Gastrocnemius medialis (tissue), 4 donors: ENCODE measurements around the gene HERC4. TPM values are rescaled to one million over a fixed set of nuclear protein-coding genes. Genes with fewer than 3 reads are reported as not detected.

Experiments
- ATAC-seq, 2 donors: fragments of 150-250 bp; one replicate each; pipeline ENCODE4 v1.9.1; 2016
- DNase-seq, 2 donors: peaks; one replicate each; pipeline ENCODE4 v3.0.0-alpha.2; 2019
- H3K27ac ChIP-seq, 4 donors: fragments of 200-600 bp; sonication (generic); 1 replicate in 1 of 4; 2 replicates in 3 of 4; pipeline ENCODE4 v1.5.1; 2016 to 2018; ENCODE audit warnings: mild to moderate bottlenecking in 2 of 4, moderate library complexity in 1 of 4
- H3K27me3 ChIP-seq, 3 donors: fragments of 200-600 bp; sonication (generic) in 2 of 3; 1 replicate in 1 of 3; 2 replicates in 2 of 3; pipeline versions ENCODE4 v1.5.1 to v1.6.0; 2016 to 2019; ENCODE audit warnings: mild to moderate bottlenecking in 1 of 3, moderate library complexity in 1 of 3
- H3K36me3 ChIP-seq, 2 donors: fragments of 200-600 bp; sonication (generic) in 1 of 2; one replicate each; pipeline ENCODE4 v1.5.1; 2017 to 2018
- H3K4me1 ChIP-seq, 2 donors: fragments of 200-600 bp; sonication (generic) in 1 of 2; one replicate each; pipeline ENCODE4 v1.5.1; 2016 to 2017; ENCODE audit warnings: mild to moderate bottlenecking in 2 of 2
- H3K4me3 ChIP-seq, 4 donors: fragments of 200-600 bp; sonication (generic) in 3 of 4; 1 replicate in 1 of 4; 2 replicates in 3 of 4; pipeline ENCODE4 v1.5.1; 2016 to 2019; ENCODE audit warnings: mild to moderate bottlenecking in 2 of 4
- H3K9me3 ChIP-seq, 3 donors: fragments of 200-600 bp; sonication (generic) in 2 of 3; 1 replicate in 1 of 3; 2 replicates in 2 of 3; pipeline ENCODE4 v1.5.1; 2016 to 2019
- POLR2A ChIP-seq, 2 donors: fragments of 450-650 bp; IDR thresholded peaks; one replicate each; pipeline ENCODE4 v1.6.1; 2017; ENCODE audit warnings: antibody characterized with exemption in 2 of 2, mild to moderate bottlenecking in 2 of 2, moderate library complexity in 2 of 2
- in situ Hi-C, 4 donors: fragments of 200-750 bp; cut with MboI; loops; one replicate each; pipeline versions ENCODE4 v1.15.0 to v1.8.0; 2017; ENCODE audit warnings: low sequenced_read_pairs in 4 of 4
- intact Hi-C: fragments of 100-400 bp; cut with DNase I; formaldehyde crosslinking; loops from one replicate; pipeline ENCODE4 v1.15.1; 2023; ENCODE audit warnings: low total_unique reads
- total RNA-seq, 4 donors: library from RNA; depleted of rRNA; stranded (reverse); fragments of >200 nt; gene quantifications; one replicate each; pipeline versions ENCODE4 v1.1.0 to v1.2.3, GENCODE V29; 2016
- TF ChIP-seq, protein P1 (sequence below), 5 experiments: fragments of 450-650 bp in 3 of 5; fragments of 200-600 bp in 2 of 5; sonication (generic) in 2 of 5; IDR thresholded peaks in 4 of 5; conservative IDR thresholded peaks in 1 of 5; 1 replicate in 4 of 5; 2 replicates in 1 of 5; pipeline ENCODE4 v1.5.1; 2016 to 2019; ENCODE audit warnings: antibody characterized with exemption in 5 of 5, mild to moderate bottlenecking in 3 of 5, moderate library complexity in 3 of 5

HERC4 gene
- total RNA-seq, 4 donors from 2014 or later, result 12.8 to 25.2 (median 13.1) TPM

DNA sequence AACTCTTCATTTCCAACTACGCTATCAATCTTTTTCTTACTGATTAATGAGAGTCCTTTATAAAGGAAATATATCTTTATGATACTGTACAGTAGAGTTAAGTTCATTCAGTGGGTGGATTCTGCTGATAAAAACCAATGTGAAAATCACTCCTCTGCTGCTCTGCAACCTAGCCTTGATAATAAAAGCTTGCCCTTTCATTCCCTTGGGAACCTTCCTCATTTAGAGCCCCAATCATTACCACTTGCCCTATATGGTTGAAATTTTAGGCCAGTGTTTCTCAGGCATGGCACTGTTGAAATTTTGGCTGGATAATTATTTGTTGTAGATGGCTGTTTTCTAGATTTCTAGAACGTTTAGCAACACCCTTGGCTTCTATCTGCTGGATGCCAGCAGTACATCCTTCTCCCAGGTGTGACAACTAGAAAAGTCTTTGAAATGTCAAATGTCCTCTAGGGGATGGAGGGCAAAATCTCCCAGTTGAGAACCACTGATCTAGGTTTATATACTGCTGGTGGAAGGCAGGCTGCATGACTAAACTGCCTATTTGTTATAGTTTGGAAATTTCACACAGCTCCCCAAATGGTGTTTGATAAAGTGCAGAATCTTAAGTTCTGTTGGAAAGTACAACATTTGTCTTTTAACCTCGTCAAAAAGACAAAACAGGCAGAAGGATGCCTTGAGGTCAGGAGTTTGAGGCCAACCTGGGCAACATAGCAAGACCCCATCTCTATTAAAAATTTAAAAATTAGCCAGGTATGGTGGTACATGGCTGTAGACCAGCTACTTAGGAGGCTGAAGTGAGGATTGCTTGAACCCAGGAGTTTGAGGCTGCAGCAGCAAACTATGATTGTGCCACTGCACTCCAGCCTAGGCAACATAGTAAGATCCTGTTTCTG, 199.5 kb downstream of the HERC4 start:
- no peaks in the 10 kb centered on the region for H3K4me1 ChIP-seq
- H3K36me3 ChIP-seq, result no peaks in the 10 kb centered on the region
- H3K4me3 ChIP-seq, result no peak overlapping the region
- no peak overlapping the region for H3K27ac ChIP-seq
- in situ Hi-C loops (loop anchor here in 2 of 4 donors (25.0 kb wide), 2 partner anchors 187 to 462 kb away; partner anchors contain the start of genes HNRNPH3 (in 1 of the 2) and PBLD (in 1 of the 2)), intact Hi-C loops (no loop called here)
- TF ChIP-seq POLR2A (IDR thresholded peaks at IDR 0.05), result no peak
- TF ChIP-seq, protein P1, sequence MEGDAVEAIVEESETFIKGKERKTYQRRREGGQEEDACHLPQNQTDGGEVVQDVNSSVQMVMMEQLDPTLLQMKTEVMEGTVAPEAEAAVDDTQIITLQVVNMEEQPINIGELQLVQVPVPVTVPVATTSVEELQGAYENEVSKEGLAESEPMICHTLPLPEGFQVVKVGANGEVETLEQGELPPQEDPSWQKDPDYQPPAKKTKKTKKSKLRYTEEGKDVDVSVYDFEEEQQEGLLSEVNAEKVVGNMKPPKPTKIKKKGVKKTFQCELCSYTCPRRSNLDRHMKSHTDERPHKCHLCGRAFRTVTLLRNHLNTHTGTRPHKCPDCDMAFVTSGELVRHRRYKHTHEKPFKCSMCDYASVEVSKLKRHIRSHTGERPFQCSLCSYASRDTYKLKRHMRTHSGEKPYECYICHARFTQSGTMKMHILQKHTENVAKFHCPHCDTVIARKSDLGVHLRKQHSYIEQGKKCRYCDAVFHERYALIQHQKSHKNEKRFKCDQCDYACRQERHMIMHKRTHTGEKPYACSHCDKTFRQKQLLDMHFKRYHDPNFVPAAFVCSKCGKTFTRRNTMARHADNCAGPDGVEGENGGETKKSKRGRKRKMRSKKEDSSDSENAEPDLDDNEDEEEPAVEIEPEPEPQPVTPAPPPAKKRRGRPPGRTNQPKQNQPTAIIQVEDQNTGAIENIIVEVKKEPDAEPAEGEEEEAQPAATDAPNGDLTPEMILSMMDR (IDR thresholded peaks at IDR 0.05 in 4 of 5, conservative IDR thresholded peaks at IDR 0.05 in 1 of 5), result no peak
- ATAC-seq (no peak), DNase-seq (no peak)
- H3K9me3 ChIP-seq, result no peaks in the 10 kb centered on the region
- H3K27me3 ChIP-seq, result no peaks in the 10 kb centered on the region

Other genes with a start within 250 kb of the HERC4 start
- 10 to 100 TPM in 3 of 4 donors, 1 to 10 TPM in 1; 8.6 to 15.0 (median 11.9) TPM for gene DNAJC12, start 237.1 kb downstream of the HERC4 start, total RNA-seq
- 10 to 100 TPM; 18.7 to 21.5 (median 19.9) TPM for gene SIRT1, start 190.6 kb downstream of the HERC4 start, total RNA-seq
- gene MYPN, start 34.2 kb upstream of the HERC4 start, total RNA-seq, result 100 to 1,000 TPM; 118 to 342 (median 193) TPM
- not detected for gene ATOH7, start 156.8 kb upstream of the HERC4 start, total RNA-seq